Endothelial cell of umbilical vein (primary cell): ENCODE measurements around the gene TRIP11. TPM values are rescaled to one million over a fixed set of nuclear protein-coding genes. Genes with fewer than 3 reads are reported as not detected.

Experiments used
- BruUV-seq: library from RNA; stranded (reverse); fragments of 400-500 nt; replicated peaks from 2 replicates; lab custom pipeline; 2021; lab: Mats Ljungman, UMichigan
- CTCF ChIA-PET: fragments of 300-600, 350-600 bp; sonication (Branson Sonifier 250); formaldehyde crosslinking; loops from one replicate; lab custom pipeline; 2021; ENCODE audit warnings: antibody characterized with exemption, inconsistent platforms; lab: Charles Lee
- POLR2A ChIA-PET: fragments of 300-600, 350-600 bp; sonication (Branson Sonifier 250); formaldehyde crosslinking; loops from one replicate; lab custom pipeline; 2021; ENCODE audit warnings: antibody characterized with exemption, inconsistent platforms; lab: Charles Lee
- DNase-seq: peaks from one replicate; pipeline ENCODE4 v3.0.0-alpha.2; 2011; ENCODE audit warnings: low read depth, low spot score
- FAIRE-seq: peaks from 2 replicates; lab custom pipeline; 2011; peaks lifted over from hg19 to GRCh38; lab: Jason Lieb, UNC
- H2AFZ ChIP-seq: 2 replicates; pipeline ENCODE4 v1.6.0; 2012; ENCODE audit warnings: low read depth, low read length, control low read depth, inconsistent platforms
- H3K27ac ChIP-seq: 2 replicates; pipeline ENCODE4 v1.5.1; 2011; ENCODE audit warnings: low read depth, mild to moderate bottlenecking, control low read depth, low read length, moderate library complexity; ENCODE audit not compliant: insufficient read depth
- H3K27me3 ChIP-seq, 2 experiments: 2 replicates each; pipeline versions ENCODE4 v1.6.0 to v1.6.1; 2011; ENCODE audit warnings: low read length in 2 of 2, mixed read lengths in 1 of 2; ENCODE audit not compliant: control insufficient read depth in 2 of 2, insufficient read depth in 2 of 2
- H3K36me3 ChIP-seq, 2 experiments: 2 replicates in 1 of 2; 3 replicates in 1 of 2; pipeline ENCODE4 v1.5.1; 2011; ENCODE audit warnings: low read length in 2 of 2, mild to moderate bottlenecking in 1 of 2, moderate library complexity in 1 of 2; ENCODE audit not compliant: control insufficient read depth in 2 of 2, insufficient read depth in 2 of 2; ENCODE audit errors: extremely low read depth in 1 of 2
- H3K4me1 ChIP-seq: 3 replicates; pipeline ENCODE4 v1.5.1; 2011; ENCODE audit warnings: mild to moderate bottlenecking, low read length; ENCODE audit not compliant: control insufficient read depth, insufficient read depth; ENCODE audit errors: extremely low read depth
- H3K4me2 ChIP-seq: 2 replicates; pipeline ENCODE4 v1.6.1; 2011; ENCODE audit warnings: low read length, control low read depth, mixed read lengths; ENCODE audit not compliant: insufficient read depth
- H3K4me3 ChIP-seq, 3 experiments: fragments of 200-600 bp in 1 of 3; sonication (generic), shearing (Covaris generic) in 1 of 3; replicated peaks in 1 of 3; 2 replicates each; pipeline ENCODE4 v1.5.1; 2011 to 2016; ENCODE audit warnings: control low read depth in 3 of 3, low read length in 3 of 3, mild to moderate bottlenecking in 2 of 3, inconsistent platforms in 1 of 3, low read depth in 1 of 3, moderate library complexity in 1 of 3; ENCODE audit not compliant: insufficient read depth in 1 of 3
- H3K79me2 ChIP-seq: 2 replicates; pipeline ENCODE4 v1.6.0; 2012; ENCODE audit warnings: low read length, inconsistent platforms; ENCODE audit not compliant: control insufficient read depth, insufficient read depth
- H3K9ac ChIP-seq: replicated peaks from 2 replicates; pipeline ENCODE3; 2011; ENCODE audit warnings: low read length, control low read depth; ENCODE audit not compliant: insufficient read depth; ENCODE audit errors: extremely low read depth
- H3K9me1 ChIP-seq: replicated peaks from 3 replicates; pipeline ENCODE4 v1.6.0; 2011; ENCODE audit warnings: mild to moderate bottlenecking, low read length; ENCODE audit not compliant: control insufficient read depth, insufficient read depth; ENCODE audit errors: extremely low read depth
- H3K9me3 ChIP-seq: replicated peaks from 2 replicates; pipeline ENCODE4 v1.5.1; 2012; ENCODE audit warnings: low read length, inconsistent platforms; ENCODE audit not compliant: control insufficient read depth, insufficient read depth
- H4K20me1 ChIP-seq: replicated peaks from 2 replicates; pipeline ENCODE3; 2011; ENCODE audit warnings: mild to moderate bottlenecking, low read length; ENCODE audit not compliant: control insufficient read depth, insufficient read depth; ENCODE audit errors: extremely low read depth
- CTCF ChIP-seq, 2 donors: IDR thresholded peaks; 1 replicate in 1 of 2; 2 replicates in 1 of 2; pipeline ENCODE4 v1.5.1; 2011; ENCODE audit warnings: low read length in 2 of 2, mild to moderate bottlenecking in 2 of 2, moderate library complexity in 2 of 2, control low read depth in 1 of 2, inconsistent platforms in 1 of 2, low read depth in 1 of 2; ENCODE audit not compliant: insufficient read depth in 1 of 2; ENCODE audit errors: extremely low read depth in 1 of 2
- EZH2 ChIP-seq: IDR thresholded peaks from 2 replicates; pipeline ENCODE4 v1.6.1; 2012; ENCODE audit warnings: borderline replicate concordance, low read depth, mild to moderate bottlenecking, moderate library complexity, low read length, inconsistent platforms; ENCODE audit not compliant: severe bottlenecking
- FOS ChIP-seq: IDR thresholded peaks from 2 replicates; pipeline ENCODE4 v1.6.1; 2011; ENCODE audit warnings: mild to moderate bottlenecking, low read length, moderate library complexity, borderline replicate concordance; ENCODE audit not compliant: insufficient read depth
- GATA2 ChIP-seq: IDR thresholded peaks from 2 replicates; pipeline ENCODE4 v1.7.0; 2011; ENCODE audit warnings: low read depth, mild to moderate bottlenecking, moderate library complexity, mixed read lengths, low read length; ENCODE audit not compliant: insufficient read length, insufficient read depth
- JUN ChIP-seq: IDR thresholded peaks from 2 replicates; pipeline ENCODE4 v1.6.1; 2011; ENCODE audit warnings: borderline replicate concordance, low read depth; ENCODE audit not compliant: insufficient read length, insufficient read depth
- MAX ChIP-seq: IDR thresholded peaks from 2 replicates; pipeline ENCODE4 v1.6.1; 2011; ENCODE audit not compliant: insufficient read depth, insufficient read length
- MYC ChIP-seq: IDR thresholded peaks from one replicate; pipeline ENCODE4 v1.6.1; 2011; ENCODE audit warnings: mild to moderate bottlenecking, low read depth, low read length
- POLR2A ChIP-seq: IDR thresholded peaks from 2 replicates; pipeline ENCODE4 v1.6.1; 2012; ENCODE audit warnings: low read depth, mild to moderate bottlenecking, control low read depth, low read length
- POLR2AphosphoS5 ChIP-seq: IDR thresholded peaks from 2 replicates; pipeline ENCODE4 v1.6.1; 2012; ENCODE audit warnings: low read depth, mild to moderate bottlenecking, control low read depth, low read length, moderate library complexity; ENCODE audit not compliant: insufficient read depth
- dilution Hi-C: fragments of 300-500 bp; cut with MboI; formaldehyde crosslinking; loops from one replicate; pipeline ENCODE4 v1.15.0; 2019; ENCODE audit warnings: low sequenced_read_pairs; ENCODE audit not compliant: extremely low pct_ligation_motif_present
- intact Hi-C: fragments of 100-400 bp; cut with micrococcal nuclease; formaldehyde crosslinking; loops from one replicate; pipeline ENCODE4 v1.10.0; 2022
- polyA plus RNA-seq, 4 experiments: library from polyadenylated mRNA; depleted of rRNA in 3 of 4; stranded (reverse) in 3 of 4; unstranded in 1 of 4; fragments of >200 nt; gene quantifications; 2 replicates each; pipeline versions ENCODE4 v1.2.1 to v1.2.3, GENCODE V29; 2011 to 2012; ENCODE audit warnings: missing spikeins in 1 of 4
- total RNA-seq: library from RNA; stranded (reverse); gene quantifications from 2 replicates; pipeline ENCODE4 v1.2.3, GENCODE V29; 2021

The TRIP11 gene
- total and polyA plus RNA-seq, 2 donors (not counting 3 experiments of a cell fraction or from before 2014, with no cell fraction given): 7.0 to 58.0 TPM

- no peak for FAIRE-seq
- H3K4me3 ChIP-seq: no peak overlapping the region
- no peaks in the 10 kb centered on the region for H3K4me1 ChIP-seq
- no peak overlapping the region for H2AFZ ChIP-seq
- DNase-seq: no peak
- no peaks in the 10 kb centered on the region for H3K36me3 ChIP-seq
- dilution Hi-C loops: no loop called here
- CTCF ChIA-PET: no interaction called here
- BruUV-seq: no TSS peak
- intact Hi-C loops: no loop called here
- H4K20me1 ChIP-seq: no peaks in the 10 kb centered on the region
- H3K9me1 ChIP-seq: no peaks in the 10 kb centered on the region
- no peak for TF ChIP-seq MYC
- no peak for TF ChIP-seq GATA2
- no peak for TF ChIP-seq FOS
- no peak for TF ChIP-seq CTCF (IDR thresholded peaks at IDR 0.05; ENCODE audit: extremely low read depth in 1 of 2, insufficient read depth in 1 of 2, low read depth in 1 of 2, low read length in 2 of 2)
- TF ChIP-seq POLR2A: no peak
- TF ChIP-seq EZH2: no peak
- no peak for TF ChIP-seq POLR2AphosphoS5
- no peak for TF ChIP-seq MAX
- no peak for TF ChIP-seq JUN
- no peak overlapping the region for H3K27ac ChIP-seq
- H3K9me3 ChIP-seq: no peaks in the 10 kb centered on the region
- no peaks in the 10 kb centered on the region for H3K79me2 ChIP-seq
- H3K4me2 ChIP-seq: no peak overlapping the region
- no peak overlapping the region for H3K9ac ChIP-seq
- no peaks in the 10 kb centered on the region for H3K27me3 ChIP-seq
- POLR2A ChIA-PET: no interaction called here
These were observed 82.0 kb downstream of the TRIP11 start for GRCh38 chr14:91957876-91958313.
